B cell (primary cell): ENCODE results near the gene RECK. TPM values are rescaled to one million over a fixed set of nuclear protein-coding genes. Genes with fewer than 3 reads are reported as not detected.

Source experiments
- ATAC-seq: fragments of 200-7000 bp; cut with Tn5 transposase; one replicate; pipeline ENCODE4 v1.10.0; 2021; ENCODE audit warnings: low read depth, mild to moderate bottlenecking, moderate number of reproducible peaks, moderate library complexity
- CTCF ChIA-PET: fragments of 350-600 bp; sonication (Branson Sonifier 250); formaldehyde crosslinking; loops from one replicate; lab custom pipeline; 2021; ENCODE audit warnings: antibody characterized with exemption, inconsistent platforms; lab: Charles Lee
- POLR2A ChIA-PET: fragments of 350-600 bp; sonication (Branson Sonifier 250); formaldehyde crosslinking; loops from one replicate; lab custom pipeline; 2021; ENCODE audit warnings: antibody characterized with exemption; lab: Charles Lee
- DNase-seq: peaks from one replicate; pipeline ENCODE4 v3.0.0; 2013
- H2AFZ ChIP-seq: 2 replicates; pipeline ENCODE4 v1.6.1; 2012; ENCODE audit warnings: mild to moderate bottlenecking, low read depth, low read length; ENCODE audit not compliant: insufficient read depth, poor library complexity, severe bottlenecking
- H3K27ac ChIP-seq, 2 donors: 1 replicate in 1 of 2; 2 replicates in 1 of 2; pipeline ENCODE4 v1.5.1; 2012 to 2013; ENCODE audit warnings: low read length in 2 of 2, mild to moderate bottlenecking in 2 of 2, moderate library complexity in 1 of 2
- H3K27me3 ChIP-seq, 4 experiments: fragments of 200-600 bp in 1 of 4; sonication (generic) in 1 of 4; replicated peaks in 1 of 4; 1 replicate in 2 of 4; 2 replicates in 2 of 4; pipeline versions ENCODE4 v1.6.1 to v1.7.0; 2013 to 2016; ENCODE audit warnings: low read length in 3 of 4, mild to moderate bottlenecking in 2 of 4, mixed read lengths in 1 of 4, moderate library complexity in 1 of 4; ENCODE audit not compliant: insufficient read depth in 4 of 4, control insufficient read depth in 3 of 4; ENCODE audit errors: control extremely low read depth in 1 of 4
- H3K36me3 ChIP-seq, 2 experiments: replicated peaks in 1 of 2; 1 replicate in 1 of 2; 2 replicates in 1 of 2; pipeline versions ENCODE4 v1.6.1 to v1.7.1; 2013; ENCODE audit warnings: low read length in 1 of 2; ENCODE audit not compliant: insufficient read depth in 2 of 2, control insufficient read depth in 1 of 2; ENCODE audit errors: control extremely low read depth in 1 of 2, extremely low read depth in 1 of 2
- H3K4me1 ChIP-seq, 2 donors: fragments of 200-600 bp in 1 of 2; sonication (generic) in 1 of 2; 1 replicate in 1 of 2; 2 replicates in 1 of 2; pipeline versions ENCODE4 v1.5.1 to v1.6.1; 2013 to 2017; ENCODE audit warnings: low read length in 2 of 2; ENCODE audit not compliant: control insufficient read depth in 2 of 2, insufficient read depth in 2 of 2
- H3K4me2 ChIP-seq: replicated peaks from 2 replicates; pipeline ENCODE3; 2012; ENCODE audit warnings: mild to moderate bottlenecking, low read depth, low read length; ENCODE audit not compliant: poor library complexity, severe bottlenecking
- H3K4me3 ChIP-seq, 5 experiments: fragments of 200-600 bp in 1 of 5; sonication (generic) in 1 of 5; 1 replicate in 3 of 5; 2 replicates in 2 of 5; pipeline versions ENCODE4 v1.5.1 to v1.7.0; 2011 to 2016; ENCODE audit warnings: low read length in 4 of 5, mild to moderate bottlenecking in 4 of 5, low read depth in 2 of 5, control low read depth in 1 of 5, moderate library complexity in 1 of 5; ENCODE audit not compliant: insufficient read depth in 1 of 5; ENCODE audit errors: control extremely low read depth in 1 of 5, extremely low read depth in 1 of 5
- H3K79me2 ChIP-seq: fragments of 200-600 bp; sonication (generic); one replicate; pipeline ENCODE4 v1.6.0; 2016; ENCODE audit warnings: low read length; ENCODE audit not compliant: control insufficient read depth, insufficient read depth
- H3K9ac ChIP-seq: fragments of 200-600 bp; sonication (generic); 2 replicates; pipeline ENCODE4 v1.6.1; 2017; ENCODE audit warnings: mild to moderate bottlenecking, low read length, moderate library complexity
- H3K9me3 ChIP-seq, 3 donors: one replicate each; pipeline versions ENCODE4 v1.6.1 to v1.7.1; 2013; ENCODE audit warnings: low read length in 2 of 3; ENCODE audit not compliant: control insufficient read depth in 2 of 3, insufficient read depth in 1 of 3; ENCODE audit errors: control extremely low read depth in 1 of 3
- H4K20me1 ChIP-seq: 2 replicates; pipeline ENCODE4 v1.6.0; 2012; ENCODE audit warnings: mild to moderate bottlenecking, low read length; ENCODE audit not compliant: insufficient read depth, control insufficient read depth, poor library complexity, severe bottlenecking
- H3K27ac Mint-ChIP-seq: one replicate; pipeline ENCODE4 v1.8.0; 2021; ENCODE audit warnings: mixed read lengths
- H3K27me3 Mint-ChIP-seq: one replicate; pipeline ENCODE4 v1.8.0; 2021; ENCODE audit warnings: mixed read lengths
- H3K4me1 Mint-ChIP-seq: one replicate; pipeline ENCODE4 v1.8.0; 2021; ENCODE audit warnings: mixed read lengths
- H3K4me3 Mint-ChIP-seq: one replicate; pipeline ENCODE4 v1.8.0; 2021; ENCODE audit warnings: mixed read lengths
- H3K9me3 Mint-ChIP-seq: one replicate; pipeline ENCODE4 v1.8.0; 2022; ENCODE audit warnings: mixed read lengths; ENCODE audit not compliant: insufficient read depth
- CTCF ChIP-seq: fragments of 200-600 bp; IDR thresholded peaks from one replicate; pipeline ENCODE4 v1.8.0; 2022; ENCODE audit warnings: antibody characterized with exemption, mild to moderate bottlenecking
- EZH2 ChIP-seq: IDR thresholded peaks from 2 replicates; pipeline ENCODE4 v1.6.1; 2012; ENCODE audit warnings: borderline replicate concordance, low read depth, mild to moderate bottlenecking, moderate library complexity, low read length; ENCODE audit not compliant: insufficient read depth, poor library complexity, severe bottlenecking
- WGBS: methylation state at CpG from one replicate; pipeline ENCODE4 v1.1.5; 2013; ENCODE audit warnings: missing lambda C conversion rate; ENCODE audit not compliant: insufficient coverage; 5-methylcytosine and 5-hydroxymethylcytosine counted together
- intact Hi-C: fragments of 100-400 bp; cut with micrococcal nuclease; formaldehyde crosslinking; loops from one replicate; pipeline ENCODE4 v1.10.0; 2022
- polyA plus RNA-seq: library from polyadenylated mRNA; depleted of rRNA; stranded (reverse); fragments of >200 nt; gene quantifications from 2 replicates; pipeline ENCODE4 v1.2.3, GENCODE V29; 2012
- total RNA-seq, 2 donors: library from RNA; stranded (reverse); fragments of 120-200 nt in 1 of 2; gene quantifications; 1 replicate in 1 of 2; 2 replicates in 1 of 2; pipeline versions ENCODE4 v1.2.3 to v1.2.4, GENCODE V29; 2013 to 2022

Gene RECK
- total and polyA plus RNA-seq, 2 donors (not counting 1 experiment from before 2014, with no cell fraction given): 5.6 to 7.7 TPM

- ChIA-PET POLR2A (no interaction called here), CTCF (interaction anchor here (0.6 to 8.5 kb wide), 6 partner anchors 26 to 276 kb away, joined by 4 to 435 read pairs (median 6); partner anchors contain the start of gene CCIN)
- no peaks in the 10 kb centered on the region for H3K79me2 ChIP-seq
- no peak overlapping the region for H3K4me3 ChIP-seq
- no peaks in the 10 kb centered on the region for H3K9me3 Mint-ChIP-seq
- H3K27me3 Mint-ChIP-seq: no peaks in the 10 kb centered on the region
- no peak overlapping the region for H2AFZ ChIP-seq
- H3K27ac ChIP-seq: no peak overlapping the region
- no peaks in the 10 kb centered on the region for H4K20me1 ChIP-seq
- H3K4me1 ChIP-seq: peaks cover 0 to 3% of the 10 kb centered on the region in 2 donors
- TF ChIP-seq EZH2 (no peak), CTCF (no peak)
- intact Hi-C loops: no loop called here
- H3K9me3 ChIP-seq: no peaks in the 10 kb centered on the region
- DNase-seq (no peak), ATAC-seq (no peak)
- H3K27me3 ChIP-seq: no peaks in the 10 kb centered on the region
- no peak overlapping the region for H3K9ac ChIP-seq
- H3K4me2 ChIP-seq: no peak overlapping the region
- peaks cover 5% of the 10 kb centered on the region for H3K4me1 Mint-ChIP-seq
- H3K36me3 ChIP-seq: no peaks in the 10 kb centered on the region
- H3K4me3 Mint-ChIP-seq: no peak overlapping the region
- WGBS: 92% methylated on average over 3 of the region's 3 CpGs
- no peak overlapping the region for H3K27ac Mint-ChIP-seq
Observed at GRCh38 chr9:36100532-36100931, 63.8 kb downstream of the RECK start.

GRCh38 chr9:36101916-36102741 is 65.4 kb downstream of the RECK start:
- CTCF ChIA-PET: interaction anchor here (0.6 to 8.5 kb wide), 31 partner anchors 10 to 353 kb away, joined by 3 to 435 read pairs (median 5); partner anchors contain the start of genes CCIN, CLTA, GLIPR2 and RECK
- Mint-ChIP-seq H3K27me3 (no peaks in the 10 kb centered on the region), H3K4me1 (peaks cover 5% of the 10 kb centered on the region), H3K9me3 (no peaks in the 10 kb centered on the region), H3K4me3 (no peak overlapping the region), H3K27ac (no peak overlapping the region)
- peaks cover 0 to 3% of the 10 kb centered on the region in 2 donors for H3K4me1 ChIP-seq
- H3K4me2 ChIP-seq: no peak overlapping the region
- no peaks in the 10 kb centered on the region for H3K9me3 ChIP-seq
- H3K36me3 ChIP-seq: no peaks in the 10 kb centered on the region
- no peaks in the 10 kb centered on the region for H3K27me3 ChIP-seq
- DNase-seq (no peak), ATAC-seq (no peak)
- POLR2A ChIA-PET: no interaction called here
- no peak overlapping the region for H3K9ac ChIP-seq
- H3K27ac ChIP-seq: no peak overlapping the region
- no peak for TF ChIP-seq EZH2
- no peak for TF ChIP-seq CTCF
- intact Hi-C loops: no loop called here
- 93% methylated on average over 2 of the region's 4 CpGs for WGBS
- H3K4me3 ChIP-seq: no peak overlapping the region
- H3K79me2 ChIP-seq: no peaks in the 10 kb centered on the region
- no peak overlapping the region for H2AFZ ChIP-seq
- H4K20me1 ChIP-seq: no peaks in the 10 kb centered on the region
